Uterus (tissue), 4 donors: ENCODE measurements around the gene TBX10. TPM values are rescaled to one million over a fixed set of nuclear protein-coding genes. Genes with fewer than 3 reads are reported as not detected.
"Not testable (repeated sequence)": the region's sequence is repeated elsewhere in the genome, so short reads cannot be mapped to it uniquely, and the experiment has no call there.

ENCODE experiments used
- DNase-seq, 2 donors: peaks; one replicate each; pipeline ENCODE4 v3.0.0-alpha.2; 2019 to 2020
- H3K27ac ChIP-seq, 2 donors: fragments of 200-600 bp; sonication (generic); 1 replicate in 1 of 2; 2 replicates in 1 of 2; pipeline ENCODE4 v1.5.1; 2016 to 2018
- H3K27me3 ChIP-seq, 2 donors: fragments of 200-600 bp; sonication (generic); one replicate each; pipeline ENCODE4 v1.5.1; 2018 to 2019; ENCODE audit warnings: control low read depth in 1 of 2
- H3K36me3 ChIP-seq, 2 donors: fragments of 200-600 bp; sonication (generic); one replicate each; pipeline ENCODE4 v1.5.1; 2019; ENCODE audit warnings: control low read depth in 1 of 2
- H3K4me1 ChIP-seq, 2 donors: fragments of 200-600 bp; sonication (generic); one replicate each; pipeline ENCODE4 v1.5.1; 2018 to 2019; ENCODE audit warnings: control low read depth in 1 of 2
- H3K4me3 ChIP-seq, 2 donors: fragments of 200-600 bp; sonication (generic); 1 replicate in 1 of 2; 2 replicates in 1 of 2; pipeline ENCODE4 v1.5.1; 2018 to 2019; ENCODE audit warnings: mild to moderate bottlenecking in 1 of 2
- H3K9me3 ChIP-seq, 2 donors: fragments of 200-600 bp; sonication (generic); one replicate each; pipeline ENCODE4 v1.5.1; 2019; ENCODE audit warnings: control low read depth in 1 of 2
- CTCF ChIP-seq, 4 experiments: fragments of 200-600 bp in 2 of 4; fragments of 450-650 bp in 2 of 4; sonication (generic) in 2 of 4; IDR thresholded peaks; one replicate each; pipeline ENCODE4 v1.5.1; 2016 to 2019; ENCODE audit warnings: antibody characterized with exemption in 4 of 4, mild to moderate bottlenecking in 2 of 4, moderate library complexity in 1 of 4
- POLR2A ChIP-seq, 2 donors: fragments of 450-650 bp; IDR thresholded peaks; one replicate each; pipeline ENCODE4 v1.6.1; 2016; ENCODE audit warnings: antibody characterized with exemption in 2 of 2, mild to moderate bottlenecking in 1 of 2, moderate library complexity in 1 of 2
- intact Hi-C: fragments of 100-400 bp; cut with DNase I; formaldehyde crosslinking; loops from one replicate; pipeline ENCODE4 v1.15.1; 2023; ENCODE audit warnings: low total_unique reads
- total RNA-seq, 4 donors: library from RNA; depleted of rRNA in 3 of 4; stranded (reverse); fragments of >200 nt in 3 of 4; gene quantifications; one replicate each; pipeline versions ENCODE4 v1.1.0 to v1.2.4, GENCODE V29; 2014 to 2023
- donor health status: DM: yes; HTN: yes; CAD: no.

TBX10 gene
- total RNA-seq, 4 donors from 2014 or later, result not detected

DNA sequence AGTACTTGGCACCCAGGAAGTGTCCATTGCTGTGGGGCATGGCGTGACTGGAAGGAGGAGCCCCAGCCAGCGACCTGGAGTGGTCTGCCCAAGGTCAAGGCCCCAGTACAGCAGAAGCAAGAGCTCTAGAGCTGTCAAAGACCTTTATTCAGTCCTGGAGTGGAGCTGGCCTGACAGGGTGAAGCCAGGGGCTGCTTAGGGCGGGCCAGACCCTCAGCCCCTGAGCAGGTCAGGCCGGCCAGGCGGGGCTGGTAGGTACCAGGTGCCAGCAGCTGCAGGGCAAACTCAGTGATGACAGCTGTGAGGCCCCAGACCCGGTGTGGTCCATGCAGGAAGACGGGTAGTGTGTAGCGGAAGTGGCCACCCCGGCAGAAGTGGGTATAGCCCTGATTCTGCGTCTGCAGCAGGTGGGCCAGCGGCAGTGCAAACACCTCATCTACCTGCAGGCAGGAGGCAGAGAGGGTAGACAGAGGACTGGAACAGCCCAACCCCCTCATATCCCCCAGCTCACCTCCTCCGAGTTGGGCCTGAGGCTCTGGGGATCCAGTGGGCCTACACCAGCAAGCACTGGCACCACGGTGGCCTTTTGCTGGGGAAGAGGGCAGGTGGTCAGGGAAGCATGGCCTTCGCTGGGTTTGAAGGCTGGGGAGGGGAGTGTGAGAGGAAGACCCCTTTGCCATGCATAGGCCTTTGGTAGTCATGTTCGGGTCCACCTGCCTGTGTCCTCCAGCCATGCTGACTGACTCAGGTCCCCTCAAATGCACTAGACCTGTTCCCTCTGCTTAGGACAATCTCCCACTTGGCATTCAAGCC, 11.5 kb downstream of the TBX10 start:
- Histone ChIP-seq H3K9me3 (no peaks in the 10 kb centered on the region), H3K27ac (no peak overlapping the region), H3K27me3 (no peaks in the 10 kb centered on the region), H3K36me3 (no peaks in the 10 kb centered on the region), H3K4me3 (no peak overlapping the region), H3K4me1 (peaks cover 0 to 5% of the 10 kb centered on the region in 2 donors)
- peak in 1 of 2 donors; percentile 16 for DNase-seq
- intact Hi-C loops, result no loop called here
- TF ChIP-seq CTCF (IDR thresholded peaks at IDR 0.05), result no peak
- TF ChIP-seq POLR2A (IDR thresholded peaks at IDR 0.05), result no peak

DNA sequence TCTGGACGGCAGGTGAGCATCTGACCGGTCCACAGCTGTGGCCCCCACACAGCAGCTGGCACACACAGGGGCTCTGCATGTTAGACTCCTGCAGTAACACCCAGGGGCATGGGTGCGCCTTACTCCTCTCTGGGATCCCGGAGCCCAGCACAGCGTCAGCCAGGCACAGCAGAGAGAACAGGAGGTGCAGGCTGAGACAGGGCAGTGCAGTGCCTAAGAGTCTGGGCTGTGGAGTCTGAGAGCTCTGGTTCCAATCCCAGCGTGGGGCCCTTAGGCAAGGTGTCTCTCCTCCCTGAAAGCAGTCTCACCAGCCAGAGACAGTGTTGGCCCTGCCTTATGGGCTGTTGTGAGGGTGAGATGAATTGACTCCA, 12.1 kb downstream of the TBX10 start:
- H3K27ac ChIP-seq, result no peak overlapping the region
- intact Hi-C loops, result no loop called here
- H3K4me3 ChIP-seq, result no peak overlapping the region
- no peaks in the 10 kb centered on the region for H3K9me3 ChIP-seq
- peaks cover 0 to 5% of the 10 kb centered on the region in 2 donors for H3K4me1 ChIP-seq
- no peaks in the 10 kb centered on the region for H3K36me3 ChIP-seq
- no peak for DNase-seq
- no peak for TF ChIP-seq CTCF (IDR thresholded peaks at IDR 0.05)
- no peak for TF ChIP-seq POLR2A (IDR thresholded peaks at IDR 0.05)
- H3K27me3 ChIP-seq, result no peaks in the 10 kb centered on the region

GRCh38 chr11:67626970-67627369, 12.6 kb downstream of the TBX10 start:
- intact Hi-C loops, result no loop called here
- H3K4me3 ChIP-seq, result no peak overlapping the region
- peaks cover 0 to 5% of the 10 kb centered on the region in 2 donors for H3K4me1 ChIP-seq
- no peaks in the 10 kb centered on the region for H3K9me3 ChIP-seq
- DNase-seq, result no peak
- H3K27ac ChIP-seq, result no peak overlapping the region
- TF ChIP-seq POLR2A (IDR thresholded peaks at IDR 0.05) (no peak), CTCF (IDR thresholded peaks at IDR 0.05) (no peak)
- H3K36me3 ChIP-seq, result no peaks in the 10 kb centered on the region
- no peaks in the 10 kb centered on the region for H3K27me3 ChIP-seq

- H3K9me3 ChIP-seq, H3K4me3 ChIP-seq, intact Hi-C loops, H3K4me1 ChIP-seq, DNase-seq, H3K36me3 ChIP-seq, H3K27me3 ChIP-seq, H3K27ac ChIP-seq: not testable (repeated sequence)
These were observed 13.3 kb downstream of the TBX10 start for GRCh38 chr11:67626131-67626833.

- H3K27me3 ChIP-seq, intact Hi-C loops, DNase-seq, H3K4me1 ChIP-seq, H3K27ac ChIP-seq, H3K36me3 ChIP-seq, H3K4me3 ChIP-seq, H3K9me3 ChIP-seq: not testable (repeated sequence)
These were observed 15.8 kb downstream of the TBX10 start for GRCh38 chr11:67623795-67624194.

- intact Hi-C loops, result not testable (repeated sequence)
These were observed 16.7 kb downstream of the TBX10 start for GRCh38 chr11:67622905-67623304.

GRCh38 chr11:67621928-67622327, 17.6 kb downstream of the TBX10 start:
- H3K27me3 ChIP-seq, H3K4me3 ChIP-seq, intact Hi-C loops, DNase-seq, H3K4me1 ChIP-seq, H3K9me3 ChIP-seq, H3K27ac ChIP-seq, H3K36me3 ChIP-seq: not testable (repeated sequence)

More at GRCh38 chr11:67622905-67623304, 16.7 kb downstream of the TBX10 start:
- H3K27me3 ChIP-seq, H3K9me3 ChIP-seq, H3K36me3 ChIP-seq, H3K4me1 ChIP-seq, H3K27ac ChIP-seq, DNase-seq, H3K4me3 ChIP-seq: not testable (repeated sequence)

DNA sequence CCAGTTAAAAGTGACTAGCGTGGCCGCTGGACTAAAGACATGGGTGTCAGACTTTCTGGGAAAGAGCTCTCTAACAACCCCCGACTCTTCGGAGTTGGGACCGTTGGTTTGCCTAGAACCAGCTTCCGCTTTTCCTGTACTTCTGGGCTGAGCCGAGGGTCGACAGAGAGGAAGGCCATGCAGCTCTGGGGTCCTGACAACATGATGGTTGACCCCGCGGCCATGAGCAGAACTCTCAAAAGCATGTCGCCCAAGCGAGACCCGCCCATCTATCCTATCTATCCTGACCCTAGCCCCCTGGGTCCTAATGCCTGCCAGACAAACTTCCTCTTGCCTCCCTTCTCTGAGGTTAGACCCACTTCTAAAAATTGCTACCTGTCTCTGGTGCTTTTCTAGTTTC, 18.9 kb downstream of the TBX10 start:
- intact Hi-C loops, DNase-seq, H3K36me3 ChIP-seq, H3K4me1 ChIP-seq, H3K27ac ChIP-seq, H3K27me3 ChIP-seq, H3K9me3 ChIP-seq, H3K4me3 ChIP-seq: not testable (repeated sequence)

DNA sequence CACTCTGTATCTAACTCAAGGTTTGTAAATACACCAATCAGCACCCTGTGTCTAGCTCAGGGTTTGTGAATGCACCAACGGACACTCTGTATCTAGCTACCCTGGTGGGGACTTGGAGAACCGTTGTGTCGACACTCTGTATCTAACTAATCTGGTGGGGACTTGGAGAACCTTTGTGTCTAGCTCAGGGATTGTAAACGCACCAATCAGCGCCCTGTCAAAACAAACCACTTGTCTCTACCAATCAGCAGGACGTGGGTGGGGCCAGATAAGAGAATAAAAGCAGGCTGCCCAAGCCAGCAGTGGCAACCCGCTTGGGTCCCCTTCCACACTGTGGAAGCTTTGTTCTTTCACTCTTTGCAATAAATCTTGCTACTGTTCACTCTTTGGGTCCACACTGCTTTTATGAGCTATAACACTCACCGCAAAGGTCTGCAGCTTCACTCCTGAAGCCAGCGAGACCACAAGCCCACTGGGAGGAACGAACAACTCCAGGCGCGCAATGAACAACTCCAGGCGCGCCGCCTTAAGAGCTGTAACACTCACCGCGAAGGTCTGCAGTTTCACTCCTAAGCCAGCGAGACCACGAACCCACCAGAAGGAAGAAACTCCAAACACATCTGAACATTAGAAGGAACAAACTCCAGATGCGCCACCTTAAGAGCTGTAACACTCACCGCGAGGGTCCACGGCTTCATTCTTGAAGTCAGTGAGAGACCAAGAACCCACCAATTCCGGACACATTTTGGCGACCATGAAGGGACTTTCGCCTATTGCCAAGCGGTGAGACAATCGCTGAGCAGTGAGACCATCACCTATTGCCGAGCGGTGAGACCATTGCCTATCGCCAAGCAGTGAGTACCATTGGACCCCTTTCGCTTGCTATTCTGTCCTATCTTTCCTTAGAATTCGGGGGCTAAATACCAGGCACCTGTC, 19.6 kb downstream of the TBX10 start:
- H3K27ac ChIP-seq, H3K4me3 ChIP-seq, DNase-seq, intact Hi-C loops, H3K4me1 ChIP-seq, H3K36me3 ChIP-seq, H3K9me3 ChIP-seq, H3K27me3 ChIP-seq: not testable (repeated sequence)
